Neural progenitor cell (in vitro differentiated cells): ENCODE data around the gene CPB2. TPM values are rescaled to one million over a fixed set of nuclear protein-coding genes. Genes with fewer than 3 reads are reported as not detected.

Experiments used
- DNase-seq: peaks from one replicate; pipeline ENCODE4 v3.0.0-alpha.2; 2016; ENCODE audit warnings: low spot score
- H2AFZ ChIP-seq: fragments of 200-600 bp; sonication (generic); replicated peaks from 2 replicates; pipeline ENCODE4 v1.6.1; 2016; ENCODE audit warnings: antibody characterized with exemption
- H3F3A ChIP-seq: fragments of 200-600 bp; sonication (generic); 2 replicates; pipeline ENCODE4 v1.6.1; 2016; ENCODE audit warnings: antibody characterized with exemption, low read depth
- H3K27ac ChIP-seq: fragments of 200-600 bp; sonication (generic); 2 replicates; pipeline ENCODE4 v1.5.1; 2016; ENCODE audit warnings: mild to moderate bottlenecking
- H3K27me3 ChIP-seq: fragments of 200-600 bp; sonication (generic); 2 replicates; pipeline ENCODE4 v1.6.1; 2016; ENCODE audit warnings: mild to moderate bottlenecking, moderate library complexity
- H3K36me3 ChIP-seq: fragments of 200-600 bp; sonication (generic); 2 replicates; pipeline ENCODE4 v1.5.1; 2016
- H3K4me1 ChIP-seq: fragments of 200-600 bp; sonication (generic); 2 replicates; pipeline ENCODE4 v1.6.1; 2016; ENCODE audit warnings: mixed run types
- H3K4me2 ChIP-seq: fragments of 200-600 bp; sonication (generic); 2 replicates; pipeline ENCODE4 v1.6.1; 2016
- H3K4me3 ChIP-seq: fragments of 200-600 bp; sonication (generic); 2 replicates; pipeline ENCODE4 v1.5.1; 2016
- H3K79me2 ChIP-seq: fragments of 200-600 bp; sonication (generic); 2 replicates; pipeline ENCODE4 v1.6.1; 2016; ENCODE audit warnings: low read depth
- H3K9ac ChIP-seq: fragments of 200-600 bp; sonication (generic); 2 replicates; pipeline ENCODE4 v1.6.1; 2016
- H3K9me3 ChIP-seq: fragments of 200-600 bp; sonication (generic); 2 replicates; pipeline ENCODE4 v1.5.1; 2016; ENCODE audit warnings: low read depth
- H4K20me1 ChIP-seq: fragments of 200-600 bp; sonication (generic); 2 replicates; pipeline ENCODE4 v1.6.1; 2016; ENCODE audit warnings: low read depth
- H3K27ac Mint-ChIP-seq: 3 replicates; pipeline ENCODE4 v1.8.0; 2021; ENCODE audit warnings: mixed read lengths
- H3K27me3 Mint-ChIP-seq: 2 replicates; pipeline ENCODE4 v1.8.0; 2022; ENCODE audit warnings: low read depth, mild to moderate bottlenecking, inconsistent platforms, moderate library complexity, mixed read lengths; ENCODE audit not compliant: insufficient read depth
- H3K36me3 Mint-ChIP-seq: 3 replicates; pipeline ENCODE4 v1.8.0; 2021; ENCODE audit warnings: mixed read lengths
- H3K4me1 Mint-ChIP-seq: 3 replicates; pipeline ENCODE4 v1.8.0; 2021; ENCODE audit warnings: mixed read lengths
- H3K4me3 Mint-ChIP-seq: 3 replicates; pipeline ENCODE4 v1.8.0; 2021; ENCODE audit warnings: mild to moderate bottlenecking, moderate library complexity, mixed read lengths
- H3K9me3 Mint-ChIP-seq: 3 replicates; pipeline ENCODE4 v1.8.0; 2020; ENCODE audit warnings: mixed read lengths
- CTCF ChIP-seq: fragments of 200-600 bp; sonication (generic); IDR thresholded peaks from 2 replicates; pipeline ENCODE4 v1.5.1; 2017; ENCODE audit warnings: antibody characterized with exemption, mild to moderate bottlenecking
- EZH2 ChIP-seq: fragments of 200-600 bp; sonication (generic); IDR thresholded peaks from 2 replicates; pipeline ENCODE4 v1.6.1; 2017; ENCODE audit warnings: antibody characterized with exemption, mild to moderate bottlenecking, moderate library complexity
- EZH2phosphoT487 ChIP-seq: fragments of 200-600 bp; sonication (generic); IDR thresholded peaks from 2 replicates; pipeline ENCODE4 v1.6.1; 2017; ENCODE audit warnings: antibody characterized with exemption
- total RNA-seq: library from RNA; depleted of rRNA; stranded (reverse); fragments of >200 nt; gene quantifications from 2 replicates; pipeline ENCODE4 v1.2.3, GENCODE V29; 2015; ENCODE audit warnings: low replicate concordance

Gene CPB2
- total RNA-seq, 1 donor from 2014 or later = not detected

DNA sequence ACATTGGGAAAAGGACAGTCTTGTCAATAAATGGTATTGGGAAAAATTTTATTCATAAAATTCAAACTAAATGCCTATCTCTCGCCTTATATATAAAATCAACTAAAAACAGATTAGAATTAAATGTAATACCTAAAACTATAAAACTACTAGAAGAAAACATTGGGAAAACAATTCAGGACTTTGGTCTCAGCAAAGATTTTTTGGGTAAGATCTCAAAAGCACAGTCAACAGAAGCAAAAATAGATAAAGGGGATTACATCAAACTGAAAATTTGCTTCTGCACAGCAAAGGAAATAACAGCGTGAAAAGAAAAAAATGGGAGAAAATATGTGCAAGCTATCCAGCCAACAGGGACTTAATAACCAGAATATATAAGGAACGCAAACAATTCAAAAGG lies 28.0 kb downstream of the CPB2 start:
- Mint-ChIP-seq H3K36me3 (peaks cover 9% of the 10 kb centered on the region), H3K27me3 (no peaks in the 10 kb centered on the region), H3K4me3 (no peak overlapping the region), H3K27ac (no peak overlapping the region), H3K9me3 (peaks cover 6% of the 10 kb centered on the region), H3K4me1 (no peaks in the 10 kb centered on the region)
- Histone ChIP-seq H3K36me3 (no peaks in the 10 kb centered on the region), H3K4me3 (no peak overlapping the region), H3K4me1 (no peaks in the 10 kb centered on the region), H4K20me1 (no peaks in the 10 kb centered on the region), H3K4me2 (no peak overlapping the region), H3F3A (no peaks in the 10 kb centered on the region), H2AFZ (no peak overlapping the region), H3K79me2 (no peaks in the 10 kb centered on the region), H3K9me3 (no peaks in the 10 kb centered on the region), H3K9ac (no peak overlapping the region), H3K27me3 (no peaks in the 10 kb centered on the region), H3K27ac (no peak overlapping the region)
- DNase-seq = no peak
- TF ChIP-seq EZH2phosphoT487 (no peak), EZH2 (no peak)

DNA sequence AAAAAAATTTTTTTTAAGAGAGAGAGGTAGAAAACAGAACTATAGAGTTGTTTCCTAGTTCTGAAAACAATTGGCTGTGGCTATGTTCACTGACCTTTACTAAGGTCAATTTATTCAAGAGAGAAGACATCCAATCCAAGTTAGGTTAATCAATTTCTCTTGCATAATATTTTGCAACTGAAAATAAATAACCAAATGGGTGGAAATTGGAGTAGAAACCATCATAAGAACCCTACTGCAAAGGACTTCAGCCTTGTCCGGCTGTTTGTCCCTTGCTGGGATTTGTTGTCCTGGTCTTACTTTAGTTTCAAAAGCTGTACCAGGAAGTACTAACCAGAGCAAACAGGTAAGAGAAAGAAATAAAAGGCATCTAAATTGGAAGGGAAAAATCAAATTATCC lies 29.0 kb downstream of the CPB2 start:
- no peak overlapping the region for H3K27ac ChIP-seq
- H3K9me3 ChIP-seq = no peaks in the 10 kb centered on the region
- H2AFZ ChIP-seq = no peak overlapping the region
- DNase-seq = no peak
- H3K27ac Mint-ChIP-seq = no peak overlapping the region
- no peaks in the 10 kb centered on the region for H3K36me3 ChIP-seq
- H3K4me1 Mint-ChIP-seq = no peaks in the 10 kb centered on the region
- no peak overlapping the region for H3K9ac ChIP-seq
- no peak overlapping the region for H3K4me3 ChIP-seq
- H3K4me1 ChIP-seq = no peaks in the 10 kb centered on the region
- H3K27me3 Mint-ChIP-seq = no peaks in the 10 kb centered on the region
- H3K79me2 ChIP-seq = no peaks in the 10 kb centered on the region
- H3K27me3 ChIP-seq = no peaks in the 10 kb centered on the region
- peaks cover 9% of the 10 kb centered on the region for H3K36me3 Mint-ChIP-seq
- H3K4me3 Mint-ChIP-seq = no peak overlapping the region
- no peak overlapping the region for H3K4me2 ChIP-seq
- H3F3A ChIP-seq = no peaks in the 10 kb centered on the region
- no peaks in the 10 kb centered on the region for H4K20me1 ChIP-seq
- peaks cover 6% of the 10 kb centered on the region for H3K9me3 Mint-ChIP-seq
- TF ChIP-seq EZH2phosphoT487 = no peak

GRCh38 chr13:46071590-46072249 lies 33.1 kb downstream of the CPB2 start:
- Histone ChIP-seq H3K36me3 (no peaks in the 10 kb centered on the region), H3K27ac (no peak overlapping the region), H3K9ac (no peak overlapping the region), H3K4me1 (no peaks in the 10 kb centered on the region), H3K9me3 (no peaks in the 10 kb centered on the region), H3F3A (no peaks in the 10 kb centered on the region), H3K4me3 (no peak overlapping the region), H2AFZ (no peak overlapping the region), H3K79me2 (no peaks in the 10 kb centered on the region), H3K4me2 (no peak overlapping the region), H3K27me3 (no peaks in the 10 kb centered on the region), H4K20me1 (no peaks in the 10 kb centered on the region)
- no peak for DNase-seq
- no peaks in the 10 kb centered on the region for H3K27me3 Mint-ChIP-seq
- no peaks in the 10 kb centered on the region for H3K4me1 Mint-ChIP-seq
- no peak overlapping the region for H3K27ac Mint-ChIP-seq
- peaks cover 9% of the 10 kb centered on the region for H3K36me3 Mint-ChIP-seq
- no peak overlapping the region for H3K4me3 Mint-ChIP-seq
- H3K9me3 Mint-ChIP-seq = peaks cover 6% of the 10 kb centered on the region
- TF ChIP-seq EZH2 (no peak), CTCF (peak; percentile 20)

DNA sequence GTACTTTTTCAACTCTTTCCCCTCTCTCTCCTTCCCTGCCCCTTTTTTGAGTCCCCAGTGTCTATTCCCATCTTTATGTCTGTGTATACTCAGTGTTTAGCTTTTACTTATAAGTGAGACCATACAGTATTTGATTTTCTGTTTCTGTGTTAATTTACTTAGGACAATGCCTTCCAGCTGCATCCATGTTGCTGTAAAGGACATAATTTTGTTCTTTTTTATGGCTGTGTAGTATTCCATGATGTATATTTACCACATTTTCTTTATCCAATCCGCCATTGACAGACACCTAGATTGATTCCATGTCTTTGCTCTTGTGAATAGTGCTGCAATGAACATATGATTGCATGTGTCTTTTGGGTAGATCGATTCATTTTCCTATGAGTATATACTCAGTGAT lies 41.5 kb downstream of the CPB2 start:
- Histone ChIP-seq H3K4me3 (no peak overlapping the region), H2AFZ (no peak overlapping the region), H3K79me2 (no peaks in the 10 kb centered on the region), H3K4me2 (no peak overlapping the region), H3K36me3 (no peaks in the 10 kb centered on the region), H3F3A (no peaks in the 10 kb centered on the region), H4K20me1 (no peaks in the 10 kb centered on the region), H3K9ac (no peak overlapping the region), H3K27me3 (no peaks in the 10 kb centered on the region), H3K9me3 (no peaks in the 10 kb centered on the region), H3K27ac (no peak overlapping the region), H3K4me1 (no peaks in the 10 kb centered on the region)
- Mint-ChIP-seq H3K36me3 (no peaks in the 10 kb centered on the region), H3K4me3 (no peak overlapping the region), H3K4me1 (no peaks in the 10 kb centered on the region), H3K9me3 (no peaks in the 10 kb centered on the region), H3K27me3 (no peaks in the 10 kb centered on the region), H3K27ac (no peak overlapping the region)
- no peak for DNase-seq
- TF ChIP-seq CTCF = no peak
- TF ChIP-seq EZH2phosphoT487 = no peak
- no peak for TF ChIP-seq EZH2
